GM18519 (cell line): Measurements from ENCODE around the gene EFNA3.

Experiments used
- ATAC-seq: cut with Tn5 transposase; IDR thresholded peaks from one replicate; pipeline ENCODE4 v1.9.1; 2021; ENCODE audit warnings: mild to moderate bottlenecking, moderate library complexity; ENCODE audit not compliant: unreplicated experiment, low FRiP score

EFNA3 gene, protein sequence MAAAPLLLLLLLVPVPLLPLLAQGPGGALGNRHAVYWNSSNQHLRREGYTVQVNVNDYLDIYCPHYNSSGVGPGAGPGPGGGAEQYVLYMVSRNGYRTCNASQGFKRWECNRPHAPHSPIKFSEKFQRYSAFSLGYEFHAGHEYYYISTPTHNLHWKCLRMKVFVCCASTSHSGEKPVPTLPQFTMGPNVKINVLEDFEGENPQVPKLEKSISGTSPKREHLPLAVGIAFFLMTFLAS

DNA sequence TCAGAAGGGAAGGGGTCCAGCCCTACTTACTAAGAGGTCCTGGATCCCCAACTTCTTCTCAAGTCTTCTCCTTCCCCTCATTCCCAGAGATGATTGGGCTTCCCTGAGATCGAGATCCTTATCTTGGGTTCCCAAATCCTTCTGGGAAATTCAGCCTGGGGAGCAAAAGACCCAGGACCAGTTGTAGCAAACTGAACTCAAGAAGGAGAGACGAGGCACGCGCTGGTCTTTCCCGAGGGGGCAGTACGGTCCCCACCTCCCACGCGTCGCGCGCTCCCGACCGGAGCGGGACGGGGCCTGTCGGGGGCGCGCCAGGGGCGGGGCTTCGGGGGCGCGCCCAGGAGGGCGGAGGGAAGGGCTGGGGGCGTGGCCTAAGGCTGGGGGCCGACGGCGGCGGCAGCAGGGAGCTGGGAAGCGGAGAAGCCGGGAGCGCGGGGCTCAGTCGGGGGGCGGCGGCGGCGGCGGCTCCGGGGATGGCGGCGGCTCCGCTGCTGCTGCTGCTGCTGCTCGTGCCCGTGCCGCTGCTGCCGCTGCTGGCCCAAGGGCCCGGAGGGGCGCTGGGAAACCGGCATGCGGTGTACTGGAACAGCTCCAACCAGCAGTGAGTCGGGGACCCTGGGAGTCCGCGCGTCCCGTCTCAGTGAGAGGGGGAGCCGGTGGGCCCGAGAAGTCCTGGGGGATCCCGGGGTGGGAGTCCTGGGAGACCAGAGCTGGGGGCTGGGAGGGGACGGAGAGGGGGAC lies at the start of gene EFNA3:
EFNA3 (plus strand) TSS at position 369 of the 741 bp plus-strand sequence; CDS start at position 474, 105 bp downstream.
- ATAC-seq = no peak

DNA sequence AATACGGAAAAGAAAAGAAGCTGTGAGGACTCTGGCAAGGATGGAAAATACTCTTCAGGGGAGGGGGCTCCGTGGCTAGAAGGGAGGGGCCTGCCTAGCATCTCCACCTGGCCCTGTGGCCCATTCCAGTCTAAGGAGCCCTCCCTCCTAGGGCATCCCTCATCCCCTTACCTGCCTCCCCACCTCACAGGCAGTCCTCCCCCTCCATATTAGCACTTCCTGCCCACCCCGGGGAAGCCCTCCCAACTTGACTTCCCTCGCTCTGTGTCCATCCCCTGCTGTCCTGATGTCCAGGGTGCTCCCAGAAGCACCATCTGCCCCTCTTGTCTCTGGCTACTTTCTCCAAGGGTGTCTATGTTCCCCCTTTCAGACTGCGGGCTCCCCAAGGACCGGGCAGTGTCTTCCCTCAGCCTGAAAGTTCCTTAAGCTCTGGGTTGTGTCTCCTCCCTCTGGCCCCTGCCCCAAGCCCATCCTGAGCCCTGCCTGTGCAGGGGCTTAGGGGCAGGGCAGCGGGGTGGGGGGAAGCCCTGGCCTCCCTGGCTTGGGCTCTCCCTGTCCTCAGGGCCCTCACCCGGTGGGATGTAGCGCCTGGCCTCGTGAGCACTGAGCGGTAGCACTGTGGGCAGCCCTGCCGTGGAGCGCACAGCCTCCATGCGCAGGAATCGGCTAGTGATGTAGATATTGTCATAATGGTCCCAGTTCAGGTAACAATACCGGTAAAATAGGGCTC lies 49.0 kb upstream of the EFNA3 start:
- ATAC-seq = no peak

DNA sequence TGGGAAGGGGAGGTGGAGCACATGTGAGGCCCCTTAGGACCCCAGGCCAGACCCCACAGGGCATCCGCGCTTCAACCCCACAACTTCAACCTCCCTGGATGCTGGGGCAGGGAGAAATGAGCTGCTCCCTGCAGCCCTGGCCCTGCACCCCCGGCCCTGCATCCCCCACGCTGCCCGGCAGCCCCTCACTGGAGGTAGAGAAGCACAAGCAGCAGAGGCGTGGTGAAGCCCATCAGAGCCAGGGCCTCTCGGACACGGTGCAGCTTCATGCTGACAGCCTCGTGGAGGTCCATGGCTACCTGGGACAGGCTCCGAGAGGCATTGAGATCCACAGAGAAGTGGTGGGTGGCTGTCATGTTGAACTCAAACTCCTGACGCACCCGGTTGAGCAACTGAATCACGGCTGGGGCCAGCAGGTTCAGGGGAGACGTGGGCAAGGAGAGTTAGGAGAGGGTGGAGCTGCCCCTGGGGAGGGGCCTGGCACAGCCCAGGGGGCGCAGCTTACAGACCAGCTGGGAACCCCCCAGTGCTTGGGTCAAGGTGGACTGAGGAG lies 48.3 kb upstream of the EFNA3 start:
- ATAC-seq = no peak

DNA sequence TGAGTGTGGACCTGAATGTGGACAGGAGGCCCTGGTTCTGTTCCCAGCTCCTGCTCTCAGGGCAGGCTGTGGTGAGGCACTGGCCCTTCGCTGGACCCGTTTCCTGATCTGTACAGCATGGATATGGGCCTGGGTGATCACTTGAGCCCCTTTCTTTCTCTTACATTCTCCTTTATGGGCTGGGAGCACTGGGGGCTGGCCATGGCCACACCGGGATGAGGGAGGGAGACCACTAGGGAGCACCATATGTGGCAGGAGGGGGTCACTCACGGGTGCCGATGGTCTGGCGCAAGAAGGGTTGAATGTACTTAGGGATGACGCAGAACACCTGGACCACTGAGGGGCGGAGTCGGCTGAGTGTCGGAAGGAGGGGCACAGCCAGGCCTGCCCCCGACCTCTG lies 47.7 kb upstream of the EFNA3 start:
- no peak for ATAC-seq

DNA sequence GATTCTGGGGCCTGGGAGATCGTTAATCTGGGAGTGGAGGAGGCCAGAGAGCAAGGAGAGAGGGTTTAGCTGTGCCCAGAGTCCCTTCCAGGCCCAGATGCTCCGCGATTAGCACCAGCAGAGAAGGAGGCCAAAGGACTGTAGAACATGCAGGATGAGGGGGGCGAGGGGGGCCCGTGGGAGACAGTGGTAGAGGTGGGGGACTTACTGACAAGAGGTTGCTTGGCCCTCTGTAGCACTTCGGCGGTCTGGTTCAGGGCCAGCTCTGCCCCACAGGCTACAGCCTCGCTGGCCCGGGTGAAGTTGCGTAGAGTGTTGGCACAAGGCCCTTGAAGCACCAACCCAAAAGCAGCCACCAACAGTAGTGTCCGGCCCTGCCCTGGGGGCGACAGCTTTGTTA lies 45.8 kb upstream of the EFNA3 start:
- no peak for ATAC-seq

DNA sequence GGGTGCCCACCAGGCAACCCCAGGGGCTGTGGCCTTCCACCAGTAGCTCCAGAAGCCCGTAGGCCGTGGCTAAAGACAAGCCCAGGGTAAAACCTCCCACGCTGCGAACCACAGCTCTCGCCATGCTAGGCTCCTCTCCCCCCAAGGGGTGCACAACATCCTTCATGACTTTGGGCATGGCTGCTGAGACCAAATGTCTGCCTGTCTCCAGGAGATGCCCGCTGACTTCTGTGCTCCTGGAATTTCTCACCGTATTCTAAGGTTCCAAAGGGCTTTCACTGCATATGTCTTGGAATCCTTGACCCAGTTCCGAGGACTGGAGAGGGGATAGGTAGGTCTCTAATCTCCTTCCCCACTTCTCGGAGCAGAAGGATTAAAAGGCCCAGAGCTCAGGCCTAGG lies 45.1 kb upstream of the EFNA3 start, which contains the start of the genes DCST1 and DCST2:
DCST1 (plus strand) TSS at position 301 of the 400 bp plus-strand sequence. CDS start 213 bp downstream, outside the sequence.
DCST2 (minus strand) TSS at position 258 of the 400 bp plus-strand sequence; CDS start at position 178, 80 bp downstream.
- ATAC-seq = no peak

DNA sequence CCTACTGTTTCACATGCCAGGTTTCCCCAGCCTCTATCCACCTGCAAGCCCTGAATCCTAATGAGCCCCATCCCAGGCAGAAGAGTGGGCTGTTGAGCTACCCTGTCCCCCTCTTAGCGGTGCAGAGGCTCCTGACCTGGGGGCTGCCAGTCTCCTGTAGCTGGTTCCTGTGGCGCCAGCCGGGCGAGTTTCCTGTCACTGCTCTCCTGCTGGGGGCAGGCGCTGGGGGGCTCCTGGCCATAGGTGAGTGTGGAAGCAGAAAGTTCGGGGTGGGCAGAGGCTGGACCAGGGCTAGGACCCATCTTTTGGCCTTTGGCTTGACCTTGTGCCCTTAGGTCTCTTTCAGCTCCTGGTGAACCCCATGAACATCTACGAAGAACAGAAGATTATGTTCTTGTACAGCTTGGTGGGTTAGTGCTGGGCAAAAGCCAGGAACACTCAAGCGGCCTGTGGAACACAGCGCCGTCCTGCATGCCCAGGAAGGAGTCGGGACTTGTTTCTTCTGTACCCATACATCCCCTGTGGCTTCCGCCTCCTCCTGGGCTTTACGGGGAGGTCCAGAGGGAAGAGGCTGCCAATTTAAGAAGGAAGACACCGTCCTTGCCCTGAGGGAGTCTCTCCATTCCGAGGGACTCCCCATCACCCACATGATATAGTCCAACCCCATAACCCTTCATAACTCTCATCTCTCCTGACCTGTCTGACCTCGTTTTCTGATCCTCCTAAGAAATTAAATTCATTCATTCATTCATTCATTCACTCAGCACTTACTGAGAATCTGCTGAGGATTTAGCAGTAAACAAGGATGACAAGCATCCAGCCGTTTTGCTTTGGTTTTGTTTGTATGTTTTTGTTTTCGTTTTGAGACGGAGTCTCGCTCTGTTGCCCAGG lies 44.1 kb upstream of the EFNA3 start:
- ATAC-seq = no peak

DNA sequence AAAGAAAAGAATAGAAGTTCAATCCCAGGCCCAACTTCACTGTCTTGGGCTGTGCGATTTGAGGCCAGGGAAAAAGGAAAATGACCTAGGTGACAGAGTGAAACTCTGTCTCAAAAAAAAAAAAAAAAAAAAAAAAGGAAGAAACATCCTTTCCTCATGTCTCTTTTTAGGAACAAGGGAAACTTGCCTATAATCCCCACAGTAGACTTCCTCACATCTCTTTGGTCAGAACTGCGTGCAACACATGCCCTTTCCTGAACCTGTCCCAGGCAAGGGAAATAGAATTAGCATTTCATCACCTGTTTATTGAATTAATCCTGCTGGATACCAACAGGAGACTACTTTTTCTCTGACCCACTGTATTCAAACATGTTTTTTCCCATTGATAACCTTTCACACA lies 42.7 kb upstream of the EFNA3 start:
- no peak for ATAC-seq

DNA sequence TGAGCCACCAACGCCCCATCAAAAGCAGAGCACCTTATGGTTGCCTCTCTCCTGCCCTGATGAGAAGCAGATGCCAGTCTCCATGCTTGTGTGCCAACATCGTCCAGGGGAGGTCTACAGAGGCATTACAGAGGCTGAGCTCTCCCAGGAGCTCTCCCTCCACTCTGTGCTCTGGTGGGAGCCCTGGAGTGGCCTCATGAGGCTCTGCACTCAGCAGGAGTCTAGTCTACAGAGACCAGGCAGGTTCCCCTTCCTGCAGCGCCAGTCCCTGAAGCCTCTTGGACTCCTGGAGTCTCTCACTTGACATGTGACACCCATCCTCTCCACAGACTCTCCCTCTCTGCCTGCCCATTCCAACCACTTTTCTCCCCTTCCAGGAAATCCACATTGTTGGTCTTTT lies 41.6 kb upstream of the EFNA3 start:
- no peak for ATAC-seq

DNA sequence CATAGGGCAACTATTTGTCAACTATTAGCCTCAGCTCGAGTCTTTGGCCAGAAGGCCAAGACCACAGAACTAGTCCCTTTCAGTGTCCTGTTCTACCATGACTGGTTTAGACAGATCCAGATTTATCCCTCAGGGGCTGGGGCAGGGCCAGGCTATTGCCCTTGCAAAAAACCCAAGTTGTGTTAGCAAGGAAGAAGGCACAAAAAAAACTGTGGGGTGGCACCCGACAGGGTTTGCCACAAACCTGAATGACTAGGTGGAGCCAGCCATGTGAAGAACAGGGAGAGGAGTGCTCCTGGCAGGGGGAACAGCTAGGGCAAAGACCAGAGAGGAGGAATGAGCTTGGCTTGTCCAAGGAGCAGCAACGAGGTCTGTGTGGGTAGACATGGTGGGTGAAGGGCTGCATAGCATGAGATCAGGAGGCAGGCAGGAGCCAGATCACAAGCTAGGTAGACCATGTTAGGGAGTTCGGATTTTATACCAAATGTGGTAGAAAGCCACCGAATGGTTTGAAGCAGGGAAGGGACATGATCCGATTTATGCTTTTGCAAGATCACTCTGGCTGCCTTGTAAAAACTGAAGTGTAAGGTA lies 40.7 kb upstream of the EFNA3 start:
- ATAC-seq = no peak

DNA sequence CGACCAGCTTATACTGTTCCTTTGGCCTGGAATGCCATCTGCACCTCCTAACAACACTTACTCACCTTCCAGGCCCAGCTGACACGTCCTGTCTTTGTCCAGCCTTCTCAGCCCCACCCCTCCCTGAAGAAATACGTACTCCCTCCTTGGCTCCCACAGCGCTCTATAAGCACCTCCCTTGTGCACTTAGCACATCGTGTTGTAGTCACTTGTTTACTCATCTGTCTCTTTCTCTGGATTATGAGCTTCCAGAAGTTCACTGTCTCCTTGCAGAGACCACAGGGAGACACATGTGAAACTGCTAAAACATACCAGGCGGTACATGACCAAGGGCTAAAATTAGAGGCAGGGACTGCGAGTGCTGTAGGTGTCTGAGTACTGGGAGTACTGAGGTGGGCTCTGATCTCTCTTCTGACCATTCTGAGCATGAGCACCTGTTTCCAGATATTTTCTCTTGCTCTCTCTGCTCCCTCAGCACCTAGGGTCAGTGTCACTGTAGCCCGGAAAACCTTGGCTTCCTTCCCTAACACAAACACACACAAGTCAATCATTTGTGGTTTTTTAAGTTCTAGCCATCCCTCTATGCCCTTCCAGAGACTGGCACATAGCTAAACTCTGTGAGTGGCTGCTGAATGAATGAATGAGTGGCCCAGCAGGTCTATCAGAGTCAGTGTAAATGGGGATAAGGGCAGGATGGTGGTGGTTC lies 39.9 kb upstream of the EFNA3 start:
- ATAC-seq = no peak

DNA sequence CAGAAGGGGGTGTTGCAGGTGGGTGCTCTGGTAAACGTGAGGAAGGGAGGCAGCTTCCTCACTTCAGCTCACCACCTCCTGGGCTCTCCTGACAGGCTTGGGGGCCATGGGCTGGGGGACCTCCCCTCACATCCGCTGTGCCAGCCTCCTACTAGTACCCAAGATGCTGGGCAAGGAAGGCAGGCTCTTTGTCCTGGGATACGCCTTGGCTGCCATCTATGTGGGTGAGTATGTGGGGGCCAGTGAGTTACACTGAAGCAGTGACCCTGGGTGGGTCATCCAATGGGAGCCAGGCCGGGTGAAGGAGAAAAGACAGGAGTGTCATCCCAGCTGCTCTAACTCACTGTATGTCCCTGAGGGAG lies 39.3 kb upstream of the EFNA3 start:
- ATAC-seq = no peak

DNA sequence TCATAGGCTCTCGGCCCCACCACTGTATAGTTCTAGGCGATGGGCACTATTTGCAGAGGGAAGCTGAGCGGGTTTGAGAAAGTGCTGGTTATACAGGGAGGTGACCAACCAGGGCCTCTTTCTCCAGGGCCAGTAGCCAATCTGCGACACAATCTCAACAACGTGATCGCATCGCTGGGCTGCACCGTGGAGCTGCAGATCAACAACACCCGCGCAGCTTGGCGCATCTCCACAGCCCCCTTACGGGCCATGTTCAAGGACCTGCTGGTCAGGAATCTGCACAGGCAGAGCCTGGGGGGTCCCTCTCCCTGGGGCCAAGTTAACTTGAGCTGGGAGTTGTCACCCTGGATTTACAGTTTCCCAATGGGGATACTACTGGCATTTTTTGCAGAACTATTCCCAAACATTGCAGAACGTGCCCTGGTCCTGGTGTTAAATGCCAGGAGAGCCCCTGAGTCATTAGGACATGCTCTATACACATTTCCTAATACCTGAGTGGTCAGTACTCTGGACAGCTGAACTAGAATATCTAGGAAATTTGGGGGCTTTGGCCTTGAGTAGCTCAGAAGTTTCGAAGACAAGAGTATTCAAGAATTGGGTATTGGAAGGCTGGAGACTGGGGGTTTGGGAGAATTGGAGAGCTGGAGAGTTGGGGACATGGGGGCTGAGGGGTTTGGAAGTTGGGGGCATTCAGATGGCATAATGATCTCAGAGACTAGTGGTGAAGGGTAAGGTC lies 38.1 kb upstream of the EFNA3 start:
- ATAC-seq = no peak

DNA sequence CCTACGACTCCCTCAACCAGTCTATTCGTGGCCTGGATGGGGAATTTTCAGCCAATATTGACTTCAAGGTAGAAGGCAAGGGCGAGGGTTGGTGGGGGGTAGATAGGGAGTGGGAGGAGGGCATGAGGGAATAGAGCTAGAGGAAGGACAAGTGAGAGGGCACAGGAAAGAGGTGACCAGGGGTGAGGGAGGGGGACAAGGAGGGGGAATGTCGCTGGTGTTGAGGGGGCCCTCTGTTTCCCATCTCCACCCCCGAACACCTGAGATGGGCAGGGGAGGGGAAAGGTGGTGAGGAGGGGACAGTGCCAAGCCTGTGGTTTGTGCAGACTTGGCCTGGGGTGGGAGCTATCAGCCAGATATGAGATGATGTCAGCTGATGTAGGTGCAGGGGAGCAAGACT lies 35.8 kb upstream of the EFNA3 start:
- ATAC-seq = no peak

DNA sequence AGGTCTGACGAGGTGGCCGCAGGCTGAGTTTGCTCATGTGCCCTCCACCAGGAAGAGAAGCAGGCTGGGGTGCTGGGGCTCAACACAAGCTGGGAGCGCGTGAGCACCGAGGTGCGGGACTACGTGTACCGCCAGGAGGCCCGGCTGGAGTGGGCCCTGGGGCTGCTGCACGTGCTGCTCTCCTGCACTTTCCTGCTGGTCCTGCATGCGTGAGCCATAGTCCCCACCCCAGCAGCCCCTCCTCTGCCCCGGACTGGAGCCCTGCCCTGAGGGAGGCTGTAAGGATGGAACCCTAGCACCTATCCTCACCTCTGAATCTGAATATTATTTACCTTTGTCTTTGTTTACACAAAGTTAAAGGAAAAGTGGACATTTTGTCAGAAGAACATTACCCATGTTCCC lies 35.3 kb upstream of the EFNA3 start:
- no peak for ATAC-seq

DNA sequence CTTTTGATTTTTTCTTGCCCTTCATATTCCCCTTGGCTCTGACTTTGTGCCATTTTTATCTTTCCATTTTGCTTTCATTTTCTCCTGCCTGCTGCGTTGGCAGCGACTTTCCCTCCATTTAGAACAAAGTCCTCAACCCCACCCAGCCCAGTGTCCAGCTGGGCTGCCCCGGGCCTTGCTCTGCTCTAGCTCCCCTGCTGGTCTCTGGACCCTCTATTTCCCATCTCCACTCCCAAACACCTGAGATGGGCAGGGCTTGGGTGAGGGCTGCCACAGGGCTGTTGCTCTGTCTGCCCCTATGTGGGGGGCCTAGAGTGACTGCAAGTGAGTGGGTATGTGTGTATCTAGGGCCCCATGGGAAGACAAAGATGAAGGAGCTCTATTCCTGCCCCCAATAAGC lies 34.8 kb upstream of the EFNA3 start:
- no peak for ATAC-seq

DNA sequence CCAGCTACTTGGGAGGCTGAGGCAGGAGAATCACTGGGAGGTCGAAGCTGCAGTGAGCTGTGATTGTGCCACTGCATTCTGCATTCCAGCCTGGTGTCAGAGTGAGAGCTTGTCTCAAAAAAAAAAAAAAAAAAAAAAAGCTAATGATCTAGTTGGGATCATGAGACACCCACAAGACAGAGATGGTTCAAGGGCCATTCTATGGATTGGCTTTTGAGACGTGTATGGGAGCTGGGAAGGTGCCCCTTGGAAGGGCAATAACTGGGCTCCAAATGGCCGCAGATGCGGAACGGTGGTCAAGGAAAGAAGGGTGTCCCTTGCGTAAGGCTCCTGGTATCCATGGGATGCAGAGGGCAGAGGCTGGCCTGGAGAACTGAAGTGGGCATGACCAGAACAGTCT lies 34.3 kb upstream of the EFNA3 start:
- no peak for ATAC-seq

DNA sequence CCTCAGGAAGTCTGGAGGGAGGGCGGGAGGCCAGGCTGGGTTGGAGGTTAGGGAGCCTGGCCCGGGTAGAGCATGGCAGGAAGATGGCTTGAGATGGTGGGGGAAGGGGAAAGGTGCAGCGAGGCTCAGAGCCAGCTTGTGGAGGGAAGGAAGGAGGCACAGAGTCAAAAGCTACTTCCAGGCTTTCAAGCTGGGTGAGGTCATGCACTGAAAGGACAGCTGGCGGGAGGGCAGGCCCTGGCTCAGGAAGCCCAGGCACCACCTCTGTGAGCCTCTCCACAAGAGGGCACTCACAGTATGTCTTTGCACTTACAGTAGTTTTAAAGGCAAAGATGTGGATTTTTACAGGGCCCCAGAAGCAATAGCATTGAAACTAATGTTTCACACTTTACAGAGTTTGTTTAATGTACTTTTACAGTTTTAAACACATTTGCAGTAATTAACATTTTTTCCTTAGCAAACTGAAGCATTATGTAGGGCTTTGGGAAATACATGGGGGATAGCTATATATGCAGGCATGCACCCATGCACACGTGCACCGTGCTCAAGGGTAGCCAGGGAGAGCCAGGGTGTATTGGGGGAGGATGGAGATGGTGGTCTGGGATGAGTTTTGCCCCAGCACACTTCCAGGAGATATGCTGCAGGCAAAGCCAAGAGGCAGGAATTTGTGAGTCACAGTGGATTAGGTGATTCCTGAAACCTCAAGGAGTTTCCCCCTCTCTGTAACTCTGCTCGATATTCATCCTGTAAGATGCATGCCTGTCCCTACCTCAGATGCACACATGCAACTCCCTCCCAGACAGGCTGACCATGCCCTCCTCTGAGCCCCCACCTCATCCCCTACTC lies 33.6 kb upstream of the EFNA3 start:
- no peak for ATAC-seq
